NCI-H1092 (cell line): Measurements from ENCODE around the gene KRTDAP.

Source experiments
- DNase-seq: peaks from one replicate; lab custom pipeline; 2025; lab: John Stamatoyannopoulos, UW

The KRTDAP gene

DNA sequence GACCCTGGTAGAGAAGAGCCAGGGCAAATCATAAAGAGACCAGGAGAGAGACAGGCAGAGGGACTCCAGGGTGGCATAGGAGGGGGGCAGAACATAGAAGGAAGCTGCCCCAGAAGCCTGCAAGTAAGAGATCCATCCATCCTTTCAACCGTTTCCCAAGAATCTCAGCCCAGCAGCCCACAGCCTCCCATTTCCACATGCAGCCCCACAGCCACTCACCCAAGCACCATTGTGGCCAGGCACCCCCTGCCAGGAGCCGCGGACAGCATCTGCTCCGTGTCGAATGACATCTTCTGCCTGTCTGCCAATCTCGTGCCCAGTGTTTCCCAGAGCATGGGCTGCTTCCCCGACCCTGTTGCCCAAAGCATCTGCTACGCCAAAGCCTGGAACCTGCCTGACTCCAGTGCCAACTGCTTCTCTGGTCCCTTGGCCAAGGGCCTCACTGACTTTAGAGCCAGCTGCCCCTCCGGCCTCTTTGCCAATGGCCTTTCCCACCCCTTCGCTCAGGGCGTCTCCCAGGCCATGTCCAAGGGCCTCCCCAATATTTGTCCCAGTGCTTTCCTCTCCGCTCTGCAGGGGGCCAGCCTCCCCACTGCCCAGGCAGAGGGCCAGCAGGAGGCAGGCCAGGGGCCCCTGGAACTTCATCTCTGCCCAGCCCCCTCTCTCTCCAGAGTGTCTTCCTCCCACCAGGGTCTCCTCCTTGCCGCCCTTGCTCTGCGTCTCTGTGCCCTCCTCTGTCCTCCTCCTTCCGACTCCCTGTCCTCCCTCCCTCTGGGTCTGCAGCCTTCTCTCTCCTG is 22.8 kb upstream of the KRTDAP start:
- no peak for DNase-seq

DNA sequence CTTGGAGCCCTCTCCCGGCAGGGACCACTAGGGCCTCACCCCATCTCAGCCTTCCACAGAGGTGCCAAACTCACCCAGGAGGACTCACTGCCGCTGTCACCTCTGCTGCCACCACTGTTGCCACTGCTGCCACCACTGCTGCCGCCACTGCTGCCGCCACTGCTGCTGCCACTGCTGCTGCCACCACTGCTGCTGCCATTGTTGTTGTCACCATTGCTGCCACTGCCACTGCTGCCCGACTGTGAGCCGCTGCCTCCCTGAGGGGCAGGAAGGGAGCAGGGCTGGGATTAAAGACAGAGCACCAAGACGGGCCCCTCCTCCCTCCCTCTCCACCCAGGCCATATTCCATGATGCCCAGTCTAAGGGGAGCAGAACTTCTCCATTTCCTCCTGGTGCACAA is 21.1 kb upstream of the KRTDAP start:
- no peak for DNase-seq

- DNase-seq: no peak
Observed at GRCh38 chr19:35510626-35510964, 20.3 kb upstream of the KRTDAP start.

- peak; percentile 42 for DNase-seq
Observed at GRCh38 chr19:35509861-35510625, 19.8 kb upstream of the KRTDAP start.

DNA sequence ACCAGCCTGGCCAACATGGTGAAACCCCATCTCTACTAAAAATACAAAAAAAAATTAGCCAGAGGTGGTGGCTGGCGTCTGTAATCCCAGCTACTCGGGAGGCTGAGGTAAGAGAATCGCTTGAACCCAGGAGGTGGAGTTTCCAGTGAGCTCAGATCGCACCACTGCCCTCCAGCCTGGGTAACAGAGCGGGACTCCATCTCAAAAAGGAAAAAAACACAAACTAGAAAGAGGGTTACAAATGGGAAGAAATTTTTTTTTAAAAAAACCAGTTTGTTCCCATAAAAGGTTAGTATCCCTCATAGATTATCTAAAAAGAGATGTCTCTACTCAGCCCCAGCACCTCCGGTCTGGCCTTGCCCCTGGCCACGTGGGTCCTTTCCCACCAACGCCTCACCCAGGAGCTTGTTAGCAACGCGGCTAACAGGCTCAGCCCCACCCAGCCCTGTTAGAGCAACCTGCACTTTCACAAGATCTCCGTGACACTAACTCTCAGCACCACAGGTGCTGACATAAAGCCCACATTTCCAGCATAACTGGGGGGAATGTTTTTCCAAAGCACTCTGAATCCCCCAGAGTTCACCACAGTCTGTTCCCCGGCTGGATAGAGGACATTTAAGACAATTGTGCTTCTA is 18.9 kb upstream of the KRTDAP start:
- no peak for DNase-seq

DNA sequence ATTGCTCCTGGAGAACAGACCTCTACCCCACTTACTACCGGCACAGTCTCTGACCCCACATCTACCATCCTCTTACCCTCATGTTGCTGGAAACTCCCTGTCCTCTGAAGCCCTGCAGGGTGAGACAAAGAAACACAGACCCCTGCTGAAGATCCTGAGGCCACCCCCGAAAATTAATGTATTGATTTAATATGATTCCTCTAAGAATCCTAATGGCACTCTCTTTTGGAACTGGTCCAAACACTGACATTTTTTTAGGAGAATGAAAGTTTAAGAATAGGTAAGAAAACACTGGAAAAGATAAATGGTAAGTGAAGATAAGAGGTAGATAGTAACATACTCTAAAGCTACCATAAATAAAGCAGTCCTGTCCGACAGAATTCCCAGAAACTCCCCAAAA is 17.9 kb upstream of the KRTDAP start:
- DNase-seq: no peak

DNA sequence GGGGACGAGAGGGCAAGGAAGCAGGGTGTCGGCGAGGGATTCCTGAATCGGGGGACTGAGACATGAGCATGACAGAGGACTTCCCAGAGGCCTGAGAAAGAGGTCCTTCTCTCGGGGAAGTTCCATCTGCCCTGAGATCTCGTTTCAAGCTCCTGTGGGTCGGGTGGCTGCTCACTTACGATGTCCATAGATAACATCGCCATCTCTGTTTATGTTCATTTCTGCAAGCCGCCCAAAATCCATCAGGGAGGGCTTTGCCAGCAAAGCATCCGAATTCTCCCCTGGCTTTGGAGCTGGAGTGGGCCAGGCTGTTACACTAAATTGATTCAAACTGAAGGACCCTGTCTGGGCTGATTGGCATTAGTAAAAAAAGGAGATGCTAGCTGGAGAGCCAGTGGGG is 17.3 kb upstream of the KRTDAP start:
- DNase-seq: no peak

DNA sequence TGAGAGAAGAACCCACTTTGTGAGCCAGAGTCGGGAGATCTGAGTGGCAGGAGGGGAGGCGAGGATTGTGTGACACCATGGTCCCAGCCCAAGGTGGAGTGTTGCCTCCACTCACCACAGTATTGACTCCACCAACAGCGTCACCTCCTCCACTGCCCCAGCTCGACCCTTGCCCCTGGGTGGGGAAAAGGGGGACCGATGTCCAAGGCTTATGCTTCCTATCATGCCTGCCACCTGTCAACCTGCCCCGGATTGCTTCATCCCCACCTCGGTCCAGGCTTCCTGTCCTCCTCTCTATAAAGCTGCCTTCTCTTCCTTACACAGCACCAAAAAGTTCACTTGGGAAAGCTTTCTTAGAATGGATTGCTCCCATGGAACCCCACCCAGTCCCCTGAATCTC is 15.7 kb upstream of the KRTDAP start:
- no peak for DNase-seq

DNA sequence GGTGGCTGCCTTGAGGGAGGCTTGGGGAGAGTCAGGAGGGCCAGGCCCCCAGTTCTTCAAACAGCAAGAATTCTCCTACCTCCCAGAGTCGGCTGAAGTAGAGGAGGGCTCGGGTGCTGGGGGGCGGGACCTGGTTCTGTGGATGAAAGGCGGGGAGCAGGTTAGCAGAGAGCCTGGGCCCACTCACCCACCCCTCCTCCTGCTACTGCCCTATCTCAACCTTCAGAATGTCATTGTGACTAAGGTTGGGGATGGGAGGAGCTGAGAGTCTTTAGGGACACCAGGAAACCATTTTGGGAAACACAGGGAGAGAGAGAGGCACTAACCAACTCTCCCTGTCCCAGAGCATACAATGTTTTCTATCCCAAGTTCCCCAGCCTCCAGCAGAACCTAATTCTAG is 12.5 kb upstream of the KRTDAP start:
- DNase-seq: no peak

GRCh38 chr19:35501684-35502083 is 11.4 kb upstream of the KRTDAP start:
- no peak for DNase-seq

GRCh38 chr19:35500611-35501010 is 10.3 kb upstream of the KRTDAP start:
- DNase-seq: no peak

GRCh38 chr19:35498984-35499527 is 8.8 kb upstream of the KRTDAP start:
- DNase-seq: no peak

DNA sequence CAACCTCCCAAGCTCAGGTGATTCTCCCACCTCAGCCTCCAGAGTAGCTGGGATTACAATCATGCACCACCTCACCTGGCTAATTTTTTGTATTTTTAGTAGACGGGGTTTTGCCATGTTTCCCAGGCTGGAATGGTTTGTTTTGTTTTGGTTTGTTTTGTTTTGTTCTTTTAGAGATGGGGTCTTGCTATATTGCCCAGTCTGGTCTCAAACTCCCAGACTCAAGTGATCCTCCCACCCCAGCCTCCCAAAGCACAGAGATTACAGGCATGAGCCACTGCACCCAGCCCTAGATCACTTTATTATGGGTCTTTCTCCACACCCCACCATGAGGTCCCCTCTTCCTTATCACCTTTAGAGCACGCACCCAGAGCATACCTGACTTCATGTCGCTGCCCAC is 8.0 kb upstream of the KRTDAP start:
- no peak for DNase-seq

GRCh38 chr19:35497406-35497805 is 7.1 kb upstream of the KRTDAP start:
- DNase-seq: no peak

- no peak for DNase-seq
Observed at GRCh38 chr19:35495107-35496064, 5.1 kb upstream of the KRTDAP start.

DNA sequence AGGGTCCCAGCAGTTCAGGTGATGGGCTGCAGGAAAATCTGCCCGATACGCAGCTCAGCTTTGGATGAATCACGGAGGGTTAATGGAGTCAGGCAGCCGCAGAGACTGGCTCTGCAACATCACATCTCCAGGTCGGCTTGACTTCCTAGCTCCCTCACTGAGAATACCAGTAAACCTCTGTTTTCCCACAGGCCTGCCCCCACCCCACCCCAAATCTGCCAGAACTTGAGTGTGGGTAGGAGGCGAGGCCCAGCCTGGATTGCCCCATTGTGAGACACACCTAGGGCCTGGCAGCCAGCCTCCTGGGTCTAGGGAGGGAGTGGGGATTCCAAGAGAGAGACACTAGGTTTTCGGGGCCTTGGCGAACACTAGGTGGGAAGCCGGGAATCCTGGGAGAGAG is 3.7 kb upstream of the KRTDAP start:
- no peak for DNase-seq

DNA sequence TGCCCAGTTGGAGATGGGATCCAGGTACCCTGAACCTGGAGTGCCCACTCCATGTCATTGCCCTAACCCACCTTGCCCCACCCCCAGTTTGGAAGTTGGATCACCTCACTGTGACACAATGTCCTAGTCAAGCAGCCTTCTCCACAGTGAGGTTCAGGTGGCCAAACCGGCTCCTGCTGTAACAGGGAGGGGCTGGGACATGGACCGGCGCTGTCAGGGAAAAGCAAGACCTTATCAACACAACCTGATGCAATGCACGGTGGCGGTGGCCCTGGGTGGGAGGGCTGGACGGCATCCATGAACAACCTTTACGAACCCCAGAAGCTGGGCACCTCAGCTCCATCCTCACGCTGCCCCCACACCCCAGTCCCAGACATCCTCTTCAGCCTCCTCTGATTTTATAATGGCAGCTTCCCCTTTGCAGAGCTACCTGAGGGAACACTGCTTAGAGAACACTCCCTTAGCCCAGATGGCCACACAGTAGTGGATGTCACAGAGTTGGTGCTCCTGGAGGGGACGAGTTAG is 1.6 kb upstream of the KRTDAP start:
- DNase-seq: no peak

- DNase-seq: no peak
Observed at GRCh38 chr19:35488677-35489076, 1.6 kb downstream of the KRTDAP start.

DNA sequence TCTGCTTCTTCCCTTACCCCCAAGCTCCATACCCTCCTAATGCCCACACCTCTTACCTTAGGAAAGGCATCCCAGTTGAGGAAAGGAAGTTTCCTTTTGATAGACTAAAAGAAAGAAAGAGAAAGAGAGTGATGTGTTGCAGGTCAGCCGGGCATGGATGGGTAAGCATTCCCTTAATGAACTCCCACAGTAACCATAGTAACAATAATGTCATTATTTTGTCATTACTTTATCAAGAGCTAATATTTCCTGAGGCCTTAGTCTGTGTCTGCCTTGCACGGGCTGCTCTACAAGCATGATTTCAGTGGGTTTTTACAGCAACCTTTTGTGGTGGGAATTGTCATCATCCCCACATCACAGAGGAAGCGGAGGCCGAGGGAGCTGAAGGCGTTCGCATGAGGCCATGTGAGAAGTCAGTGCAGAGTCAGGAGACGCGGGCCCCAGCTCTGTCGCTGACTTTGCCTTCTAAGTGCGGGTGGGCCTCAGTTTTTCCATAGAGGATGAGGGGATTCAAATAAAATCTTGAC is 2.5 kb downstream of the KRTDAP start:
- DNase-seq: no peak

GRCh38 chr19:35486268-35486708 is 4.0 kb downstream of the KRTDAP start:
- DNase-seq: no peak
